ENCODE data around the gene DEF6. TPM values are rescaled to one million over a fixed set of nuclear protein-coding genes. Genes with fewer than 3 reads are reported as not detected.
"Not testable (repeated sequence)": the region's sequence is repeated elsewhere in the genome, so short reads cannot be mapped to it uniquely, and the experiment has no call there.

DEF6 gene
- total and polyA plus RNA-seq, 2 of the 8 experiments (the other 6 are each of a cell fraction or from before 2014, with no cell fraction given) = 3.3 to 4.1 TPM

GRCh38 chr6:35307138-35307537 is 9.5 kb downstream of the DEF6 start:
- not testable (repeated sequence) for H3K9me3 ChIP-seq (ENCODE audit: insufficient read depth in 2 of 2, low read depth in 1 of 2, low read length in 1 of 2); H3K4ac ChIP-seq (replicated peaks; ENCODE audit: insufficient read length, low read depth, low read length); H3K27ac ChIP-seq (ENCODE audit: low read depth, low read length); H2AFZ ChIP-seq (ENCODE audit: low read length); H3K56ac ChIP-seq (replicated peaks; ENCODE audit: insufficient read length, low read depth, low read length); H2BK20ac ChIP-seq (ENCODE audit: low read length); H4K5ac ChIP-seq (ENCODE audit: insufficient read length, low read depth, low read length); H3K79me2 ChIP-seq (ENCODE audit: control insufficient read depth in 1 of 2, insufficient read depth in 2 of 2, low read length in 2 of 2); H2BK15ac ChIP-seq (ENCODE audit: low read length); H3K9ac ChIP-seq (replicated peaks in 1 of 4; ENCODE audit: extremely low read depth in 1 of 4, low read depth in 3 of 4, low read length in 3 of 4); H3K4me1 ChIP-seq (replicated peaks in 1 of 4; ENCODE audit: control insufficient read depth in 3 of 4, insufficient read depth in 4 of 4, low read length in 3 of 4); H3K27me3 ChIP-seq (replicated peaks in 1 of 4; ENCODE audit: control insufficient read depth in 3 of 4, extremely low read depth in 1 of 4, insufficient read depth in 3 of 4, low read length in 3 of 4); H2BK5ac ChIP-seq (ENCODE audit: low read depth, low read length); H4K20me1 ChIP-seq (replicated peaks in 1 of 2; ENCODE audit: control insufficient read depth in 1 of 2, insufficient read depth in 2 of 2, low read length in 2 of 2); H3K23ac ChIP-seq (ENCODE audit: insufficient read length); DNase-seq (ENCODE audit: low read depth in 1 of 2, low spot score in 2 of 2); FAIRE-seq; H4K91ac ChIP-seq (replicated peaks; ENCODE audit: insufficient read length, low read length); H2AK5ac ChIP-seq (ENCODE audit: low read depth, low read length); H3K14ac ChIP-seq (ENCODE audit: insufficient read length); H3K36me3 ChIP-seq (ENCODE audit: control insufficient read depth in 2 of 4, insufficient read depth in 4 of 4, low read length in 3 of 4); H3K4me2 ChIP-seq (ENCODE audit: insufficient read depth in 1 of 2, low read depth in 2 of 2, low read length in 2 of 2); H3K18ac ChIP-seq (ENCODE audit: extremely low read depth, low read length); H3K79me1 ChIP-seq (ENCODE audit: low read depth, low read length); H2BK120ac ChIP-seq (replicated peaks; ENCODE audit: low read depth, low read length); H4K8ac ChIP-seq (ENCODE audit: extremely low read depth, insufficient read depth, low read length); H3K23me2 ChIP-seq (ENCODE audit: low read depth, low read length); H2BK12ac ChIP-seq (ENCODE audit: low read depth, low read length); H3K4me3 ChIP-seq (ENCODE audit: extremely low read depth in 1 of 4, insufficient read depth in 2 of 4, low read depth in 3 of 4, low read length in 4 of 4)
- ChIA-PET POLR2A (ENCODE audit: partially characterized antibody) (interaction anchor here (2.0 kb wide), 1 partner anchor 165 kb away, joined by 4 read pairs; no protein-coding TSS in a partner anchor), CTCF (ENCODE audit: partially characterized antibody) (interaction anchor here (0.6 to 20.6 kb wide), 4 partner anchors 11 to 170 kb away, joined by 3 to 358 read pairs (median 8); no protein-coding TSS in a partner anchor)
- WGBS, 2 experiments (ENCODE audit: extremely low coverage in 1 of 2, insufficient coverage in 1 of 2, insufficient read length in 1 of 2, insufficient replicate concordance in 2 of 2, low coverage in 1 of 2, low lambda C conversion rate in 2 of 2, missing lambda C conversion rate in 1 of 2) = 92% methylated on average over 15 of the region's 15 CpGs; no CpG with 5 or more reads in 1 of the 2 experiments

GRCh38 chr6:35308543-35308942 is 10.9 kb downstream of the DEF6 start:
- H2AK5ac ChIP-seq (ENCODE audit: low read depth, low read length); H3K23me2 ChIP-seq (ENCODE audit: low read depth, low read length); H2BK120ac ChIP-seq (replicated peaks; ENCODE audit: low read depth, low read length); H3K56ac ChIP-seq (replicated peaks; ENCODE audit: insufficient read length, low read depth, low read length); H3K14ac ChIP-seq (ENCODE audit: insufficient read length); H3K79me1 ChIP-seq (ENCODE audit: low read depth, low read length); H2BK20ac ChIP-seq (ENCODE audit: low read length); H4K5ac ChIP-seq (ENCODE audit: insufficient read length, low read depth, low read length); FAIRE-seq; H3K27me3 ChIP-seq (replicated peaks in 1 of 4; ENCODE audit: control insufficient read depth in 3 of 4, extremely low read depth in 1 of 4, insufficient read depth in 3 of 4, low read length in 3 of 4); H2BK15ac ChIP-seq (ENCODE audit: low read length); H2AFZ ChIP-seq (ENCODE audit: low read length); H3K4ac ChIP-seq (replicated peaks; ENCODE audit: insufficient read length, low read depth, low read length); H4K20me1 ChIP-seq (replicated peaks in 1 of 2; ENCODE audit: control insufficient read depth in 1 of 2, insufficient read depth in 2 of 2, low read length in 2 of 2); H3K23ac ChIP-seq (ENCODE audit: insufficient read length); H4K91ac ChIP-seq (replicated peaks; ENCODE audit: insufficient read length, low read length); H3K4me2 ChIP-seq (ENCODE audit: insufficient read depth in 1 of 2, low read depth in 2 of 2, low read length in 2 of 2); H3K36me3 ChIP-seq (ENCODE audit: control insufficient read depth in 2 of 4, insufficient read depth in 4 of 4, low read length in 3 of 4); H3K79me2 ChIP-seq (ENCODE audit: control insufficient read depth in 1 of 2, insufficient read depth in 2 of 2, low read length in 2 of 2); H3K4me1 ChIP-seq (replicated peaks in 1 of 4; ENCODE audit: control insufficient read depth in 3 of 4, insufficient read depth in 4 of 4, low read length in 3 of 4); H3K27ac ChIP-seq (ENCODE audit: low read depth, low read length); H3K9me3 ChIP-seq (ENCODE audit: insufficient read depth in 2 of 2, low read depth in 1 of 2, low read length in 1 of 2); H2BK12ac ChIP-seq (ENCODE audit: low read depth, low read length); H4K8ac ChIP-seq (ENCODE audit: extremely low read depth, insufficient read depth, low read length); H3K4me3 ChIP-seq (ENCODE audit: extremely low read depth in 1 of 4, insufficient read depth in 2 of 4, low read depth in 3 of 4, low read length in 4 of 4); H3K9ac ChIP-seq (replicated peaks in 1 of 4; ENCODE audit: extremely low read depth in 1 of 4, low read depth in 3 of 4, low read length in 3 of 4); H3K18ac ChIP-seq (ENCODE audit: extremely low read depth, low read length); H2BK5ac ChIP-seq (ENCODE audit: low read depth, low read length); DNase-seq (ENCODE audit: low read depth in 1 of 2, low spot score in 2 of 2): not testable (repeated sequence)
- ChIA-PET POLR2A (ENCODE audit: partially characterized antibody) (interaction anchor here (0.9 to 2.0 kb wide), 4 partner anchors 10 to 163 kb away, joined by 3 to 5 read pairs (median 4); no protein-coding TSS in a partner anchor), CTCF (ENCODE audit: partially characterized antibody) (interaction anchor here (0.6 to 20.6 kb wide), 6 partner anchors 11 to 187 kb away, joined by 3 to 358 read pairs (median 6); partner anchors contain the start of gene DEF6)
- WGBS, 2 experiments (ENCODE audit: extremely low coverage in 1 of 2, insufficient coverage in 1 of 2, insufficient read length in 1 of 2, insufficient replicate concordance in 2 of 2, low coverage in 1 of 2, low lambda C conversion rate in 2 of 2, missing lambda C conversion rate in 1 of 2) = 86% methylated on average over 2 of the region's 2 CpGs; no CpG with 5 or more reads in 1 of the 2 experiments
